Hepatocyte (in vitro differentiated cells): Measurements from ENCODE around the gene SLC4A1AP. TPM values are rescaled to one million over a fixed set of nuclear protein-coding genes. Genes with fewer than 3 reads are reported as not detected.

Experiments
- DNase-seq: peaks from one replicate; pipeline ENCODE4 v3.0.0-alpha.2; 2016; ENCODE audit warnings: low spot score
- H2AFZ ChIP-seq: fragments of 200-600 bp; sonication (generic); 2 replicates; pipeline ENCODE4 v1.6.0; 2016; ENCODE audit warnings: antibody characterized with exemption, mild to moderate bottlenecking
- H3K27ac ChIP-seq: fragments of 200-600 bp; sonication (generic); 2 replicates; pipeline ENCODE4 v1.5.1; 2016; ENCODE audit warnings: mild to moderate bottlenecking
- H3K27me3 ChIP-seq: fragments of 200-600 bp; sonication (generic); 2 replicates; pipeline ENCODE4 v1.6.1; 2016
- H3K36me3 ChIP-seq: fragments of 200-600 bp; sonication (generic); replicated peaks from 2 replicates; pipeline ENCODE4 v1.5.1; 2016; ENCODE audit warnings: low read depth; ENCODE audit not compliant: insufficient read depth
- H3K4me1 ChIP-seq: fragments of 200-600 bp; sonication (generic); 2 replicates; pipeline ENCODE4 v1.5.1; 2016; ENCODE audit warnings: mild to moderate bottlenecking, moderate library complexity; ENCODE audit not compliant: insufficient read depth
- H3K4me2 ChIP-seq: fragments of 200-600 bp; sonication (generic); 2 replicates; pipeline ENCODE4 v1.6.0; 2016
- H3K4me3 ChIP-seq: fragments of 200-600 bp; sonication (generic); 2 replicates; pipeline ENCODE4 v1.5.1; 2016; ENCODE audit warnings: mild to moderate bottlenecking
- H3K79me2 ChIP-seq: fragments of 200-600 bp; sonication (generic); 2 replicates; pipeline ENCODE4 v1.6.0; 2017; ENCODE audit warnings: mild to moderate bottlenecking
- H3K9me2 ChIP-seq: fragments of 200-600 bp; sonication (generic); replicated peaks from 2 replicates; pipeline ENCODE4 v1.6.0; 2017; ENCODE audit warnings: mild to moderate bottlenecking; ENCODE audit not compliant: insufficient read depth
- H3K9me3 ChIP-seq: fragments of 200-600 bp; sonication (generic); 2 replicates; pipeline ENCODE4 v1.5.1; 2016; ENCODE audit warnings: low read depth, mild to moderate bottlenecking
- H4K20me1 ChIP-seq: fragments of 200-600 bp; sonication (generic); 2 replicates; pipeline ENCODE4 v1.6.0; 2016; ENCODE audit warnings: mild to moderate bottlenecking; ENCODE audit not compliant: insufficient read depth, poor library complexity, severe bottlenecking
- CTCF ChIP-seq: fragments of 200-600 bp; sonication (generic); IDR thresholded peaks from 2 replicates; pipeline ENCODE4 v1.5.1; 2016; ENCODE audit warnings: antibody characterized with exemption, mild to moderate bottlenecking; ENCODE audit not compliant: poor library complexity
- EZH2 ChIP-seq: fragments of 200-600 bp; sonication (generic); IDR thresholded peaks from 2 replicates; pipeline ENCODE4 v1.6.1; 2016; ENCODE audit warnings: antibody characterized with exemption, mild to moderate bottlenecking, borderline replicate concordance
- EZH2phosphoT487 ChIP-seq: fragments of 200-600 bp; sonication (generic); IDR thresholded peaks from one replicate; pipeline ENCODE4 v1.6.1; 2018; ENCODE audit warnings: antibody characterized with exemption, mild to moderate bottlenecking, low read depth, moderate library complexity; ENCODE audit not compliant: unreplicated experiment, severe bottlenecking
- WGBS: methylation state at CpG from one replicate; pipeline ENCODE4 v1.1.6; 2016; ENCODE audit warnings: low lambda C conversion rate; ENCODE audit errors: missing lambda C conversion rate; 5-methylcytosine and 5-hydroxymethylcytosine counted together
- polyA plus RNA-seq: library from polyadenylated mRNA; unstranded; fragments of >200 nt; fragmentation: Nextera tagmentation; extraction: Ambion mirVana; gene quantifications from 2 replicates; pipeline ENCODE4 v1.2.1, GENCODE V29; 2016
- total RNA-seq: library from RNA; depleted of rRNA; stranded (reverse); fragments of >200 nt; gene quantifications from 2 replicates; pipeline ENCODE4 v1.2.3, GENCODE V29; 2014

Gene SLC4A1AP
- total and polyA plus RNA-seq, 2 experiments from 2014 or later, result 21.1 to 21.9 TPM

GRCh38 chr2:27689424-27689823 is 25.7 kb downstream of the SLC4A1AP start:
- Histone ChIP-seq H3K9me3 (no peaks in the 10 kb centered on the region), H3K27ac (no peak overlapping the region), H4K20me1 (no peaks in the 10 kb centered on the region), H3K79me2 (no peaks in the 10 kb centered on the region), H3K9me2 (no peaks in the 10 kb centered on the region), H3K4me3 (no peak overlapping the region), H3K4me2 (no peak overlapping the region), H3K36me3 (no peaks in the 10 kb centered on the region), H2AFZ (no peak overlapping the region), H3K27me3 (no peaks in the 10 kb centered on the region), H3K4me1 (no peaks in the 10 kb centered on the region)
- TF ChIP-seq CTCF (no peak), EZH2 (no peak), EZH2phosphoT487 (no peak)
- no peak for DNase-seq
- WGBS, result 97% methylated on average over 2 of the region's 2 CpGs

GRCh38 chr2:27690052-27690451 is 26.4 kb downstream of the SLC4A1AP start:
- no peaks in the 10 kb centered on the region for H3K4me1 ChIP-seq
- H3K27me3 ChIP-seq, result no peaks in the 10 kb centered on the region
- H3K36me3 ChIP-seq, result no peaks in the 10 kb centered on the region
- no peak overlapping the region for H3K4me3 ChIP-seq
- no peaks in the 10 kb centered on the region for H3K9me2 ChIP-seq
- no peaks in the 10 kb centered on the region for H3K9me3 ChIP-seq
- no peaks in the 10 kb centered on the region for H4K20me1 ChIP-seq
- no peak overlapping the region for H3K27ac ChIP-seq
- no peak overlapping the region for H2AFZ ChIP-seq
- H3K4me2 ChIP-seq, result no peak overlapping the region
- no peak for TF ChIP-seq EZH2phosphoT487
- TF ChIP-seq CTCF, result no peak
- no peak for TF ChIP-seq EZH2
- no peak for DNase-seq
- no peaks in the 10 kb centered on the region for H3K79me2 ChIP-seq

GRCh38 chr2:27697660-27698059 is 34.0 kb downstream of the SLC4A1AP start:
- no peak for TF ChIP-seq CTCF
- TF ChIP-seq EZH2phosphoT487, result no peak
- TF ChIP-seq EZH2, result no peak
- H3K4me1 ChIP-seq, result no peaks in the 10 kb centered on the region
- H3K79me2 ChIP-seq, result no peaks in the 10 kb centered on the region
- WGBS, result 68% methylated on average over 1 of the region's 1 CpG
- no peak for DNase-seq
- no peak overlapping the region for H3K4me2 ChIP-seq
- H3K4me3 ChIP-seq, result no peak overlapping the region
- H3K9me3 ChIP-seq, result no peaks in the 10 kb centered on the region
- no peaks in the 10 kb centered on the region for H4K20me1 ChIP-seq
- H3K27ac ChIP-seq, result no peak overlapping the region
- H3K27me3 ChIP-seq, result no peaks in the 10 kb centered on the region
- H3K9me2 ChIP-seq, result no peaks in the 10 kb centered on the region
- H3K36me3 ChIP-seq, result no peaks in the 10 kb centered on the region
- no peak overlapping the region for H2AFZ ChIP-seq

GRCh38 chr2:27701676-27702075 is 38.0 kb downstream of the SLC4A1AP start:
- Histone ChIP-seq H3K9me3 (no peaks in the 10 kb centered on the region), H3K27ac (peak overlapping the region; percentile 25), H3K79me2 (no peaks in the 10 kb centered on the region), H4K20me1 (no peaks in the 10 kb centered on the region), H2AFZ (no peak overlapping the region), H3K36me3 (no peaks in the 10 kb centered on the region), H3K4me3 (no peak overlapping the region), H3K9me2 (no peaks in the 10 kb centered on the region), H3K4me1 (peaks cover 20% of the 10 kb centered on the region), H3K27me3 (no peaks in the 10 kb centered on the region), H3K4me2 (no peak overlapping the region)
- no peak for DNase-seq
- TF ChIP-seq CTCF (no peak), EZH2phosphoT487 (no peak), EZH2 (no peak)
- 71% methylated on average over 5 of the region's 5 CpGs for WGBS
